Ramos (cell line): ENCODE measurements around the gene SLC8A1.

Experiments
- in situ Hi-C: fragments of 300-500 bp; cut with MboI; formaldehyde crosslinking; loops from one replicate; pipeline ENCODE4 v1.14.3; 2022; ENCODE audit warnings: low sequenced_read_pairs; ENCODE audit not compliant: unreplicated experiment

SLC8A1 gene

DNA sequence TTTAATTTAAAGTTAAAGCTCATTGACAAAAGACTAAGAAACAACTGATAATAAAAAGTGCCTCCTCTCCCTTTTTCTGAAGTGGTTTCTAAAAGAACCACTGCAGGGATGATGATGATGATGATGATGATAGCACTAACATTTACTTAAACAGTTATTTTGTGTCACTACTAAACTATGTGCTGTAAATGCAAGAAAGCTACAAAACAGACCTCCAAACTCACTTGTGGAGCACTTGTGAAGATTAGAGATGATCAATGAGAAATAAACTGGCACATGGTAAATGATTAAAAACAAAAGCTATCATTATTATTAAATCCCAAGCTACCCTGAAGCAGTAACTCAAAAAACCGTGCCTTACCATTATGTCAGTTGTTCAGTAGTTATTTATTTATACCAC lies 88.7 kb downstream of the SLC8A1 start:
- in situ Hi-C loops: no loop called here

DNA sequence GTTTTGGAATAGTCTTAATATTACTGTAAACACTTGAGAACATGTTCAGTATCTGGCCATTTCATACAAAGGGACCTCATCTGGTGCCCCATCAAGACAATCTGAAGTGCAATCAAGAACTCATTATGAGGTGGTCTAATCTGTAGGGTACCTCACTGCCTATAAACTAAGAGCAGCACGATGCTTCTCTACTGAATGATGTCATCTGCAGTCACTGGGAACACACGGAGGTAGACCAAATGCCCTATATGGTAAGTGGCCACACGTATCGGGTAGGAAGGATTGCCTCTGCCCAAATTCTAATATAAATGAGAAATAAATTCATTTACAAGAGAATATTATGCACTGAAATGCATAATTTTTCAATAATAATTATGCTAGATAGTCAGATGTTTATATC lies 90.4 kb downstream of the SLC8A1 start:
- in situ Hi-C loops: no loop called here

DNA sequence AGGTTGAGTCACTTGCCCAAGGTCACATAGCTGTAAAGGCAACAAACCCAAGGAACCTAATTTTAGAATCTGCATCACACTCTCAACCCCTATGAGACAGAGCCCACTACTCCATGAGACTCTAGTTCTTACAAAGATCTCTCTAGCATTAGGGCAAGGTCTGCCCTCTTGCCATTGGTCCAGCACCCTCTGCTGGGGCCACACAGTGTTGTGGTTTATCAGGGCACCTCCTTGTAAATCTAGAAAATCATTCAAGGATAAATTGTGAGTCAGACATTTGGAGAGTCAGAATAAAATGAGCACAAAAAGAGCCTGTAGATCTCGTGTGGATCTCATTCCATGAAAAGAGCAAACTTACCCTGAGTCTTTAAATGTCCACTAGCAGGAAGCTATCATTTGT lies 91.2 kb downstream of the SLC8A1 start:
- in situ Hi-C loops: no loop called here

DNA sequence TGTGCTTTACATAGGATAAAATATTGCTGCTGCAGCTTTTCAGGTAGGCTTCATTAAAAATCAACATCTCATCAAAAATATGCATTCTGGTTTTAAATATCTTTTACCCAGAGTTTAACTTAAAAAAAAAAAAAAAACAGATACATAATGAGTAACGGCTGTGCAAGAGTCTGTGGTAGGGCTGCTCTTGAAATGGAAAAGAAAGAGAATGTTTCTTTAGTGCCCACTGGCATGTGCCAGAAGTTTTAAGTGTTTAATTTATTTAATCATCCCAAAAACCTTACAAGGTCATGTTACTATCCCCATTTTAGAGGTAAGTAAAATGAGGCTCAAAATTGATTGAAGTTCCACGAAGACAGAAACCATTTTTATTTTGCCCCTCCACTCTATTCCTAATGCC lies 92.1 kb downstream of the SLC8A1 start:
- in situ Hi-C loops: no loop called here

DNA sequence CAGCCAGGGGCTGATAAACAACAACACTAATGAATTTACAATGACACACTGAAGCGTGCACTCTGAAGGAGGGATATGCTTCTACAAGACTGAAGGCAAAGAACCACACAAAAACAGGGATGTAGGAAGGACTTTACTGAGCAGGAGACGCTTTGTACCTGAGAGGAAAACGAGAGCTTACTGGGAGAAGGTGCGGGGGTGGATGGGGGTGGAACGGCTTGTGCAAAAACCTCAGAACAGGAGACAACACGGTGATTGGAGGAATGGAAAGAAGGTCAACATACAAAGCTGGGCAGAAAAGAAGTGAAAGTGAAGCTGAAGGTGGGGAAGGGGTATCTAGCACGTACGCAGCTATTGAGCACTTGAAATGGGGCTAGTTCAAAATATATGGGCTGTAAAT lies 93.1 kb downstream of the SLC8A1 start:
- in situ Hi-C loops: no loop called here

DNA sequence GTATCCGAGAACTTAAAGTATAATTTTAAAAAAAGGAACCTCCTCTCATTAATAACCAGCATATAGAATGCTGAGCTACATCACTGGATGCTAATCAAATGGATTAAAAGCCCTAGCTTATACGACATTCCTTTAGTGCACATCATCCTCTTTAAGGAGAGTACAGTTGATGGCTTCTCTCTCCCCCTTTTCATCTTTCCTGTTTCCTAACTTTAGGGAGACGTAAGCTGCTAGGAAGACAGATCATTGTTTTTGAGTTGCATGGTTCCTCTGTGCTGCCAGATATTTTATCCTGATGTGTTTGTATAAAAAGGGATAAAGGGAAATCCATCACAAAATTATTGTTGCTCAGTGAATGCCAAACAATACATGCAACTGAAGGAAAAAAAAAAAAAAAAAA lies 94.2 kb downstream of the SLC8A1 start:
- in situ Hi-C loops: no loop called here

DNA sequence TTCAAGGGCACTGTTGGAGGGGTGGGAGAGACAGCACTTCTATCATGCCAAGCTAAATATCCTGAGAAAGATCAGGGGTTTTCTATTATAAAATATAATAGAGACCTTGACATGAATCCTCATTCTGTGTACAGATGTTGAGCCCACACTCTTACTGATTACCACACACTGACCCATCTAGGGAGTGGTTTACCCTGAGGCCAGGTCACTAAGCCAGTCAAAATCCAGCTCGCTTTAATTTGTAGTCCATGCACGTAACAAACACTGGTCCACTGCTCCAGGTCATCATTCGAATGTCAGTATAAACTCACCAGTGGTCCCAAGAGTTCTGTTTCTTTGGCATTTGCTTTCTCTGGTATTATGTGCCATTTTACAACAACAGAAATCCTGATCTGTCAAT lies 96.4 kb downstream of the SLC8A1 start:
- in situ Hi-C loops: no loop called here

DNA sequence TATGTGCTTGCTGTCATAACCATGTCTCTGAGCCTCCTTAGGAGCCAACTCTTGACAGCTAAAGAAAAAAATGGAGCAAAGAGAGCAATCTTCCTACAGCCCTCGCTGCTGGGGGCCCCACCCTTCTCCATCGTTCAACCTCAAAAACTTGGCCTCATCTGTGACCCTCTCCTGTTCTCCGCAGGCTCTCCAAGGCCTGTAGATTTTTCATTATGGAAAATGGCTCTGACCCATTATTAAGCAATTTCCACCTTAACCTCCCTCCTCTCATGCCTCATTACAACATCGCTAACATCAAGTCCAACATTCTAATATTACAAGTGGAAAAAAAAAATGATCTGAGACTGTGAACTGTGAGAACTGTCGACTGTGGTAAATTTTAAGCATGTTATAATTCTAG lies 98.7 kb downstream of the SLC8A1 start:
- in situ Hi-C loops: no loop called here

DNA sequence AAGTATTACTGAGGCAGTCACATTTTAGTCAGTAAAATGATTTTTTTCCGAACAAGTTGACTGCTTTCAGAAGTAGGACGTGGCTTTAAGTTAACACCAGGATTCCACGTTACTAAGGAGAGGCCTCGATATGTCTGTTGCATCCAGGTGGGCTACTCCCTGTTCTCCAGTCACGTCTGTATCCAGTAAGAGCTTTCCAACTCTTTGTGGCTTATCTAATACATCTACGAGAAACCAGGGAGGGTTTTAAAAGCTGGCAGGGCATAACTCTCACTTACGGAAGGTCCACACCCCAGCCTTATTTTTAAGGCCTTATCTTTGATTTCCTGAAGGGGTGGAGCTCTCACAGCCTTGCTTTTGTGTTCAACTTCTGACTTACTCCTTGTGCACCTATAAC lies 99.2 kb downstream of the SLC8A1 start:
- in situ Hi-C loops: no loop called here

DNA sequence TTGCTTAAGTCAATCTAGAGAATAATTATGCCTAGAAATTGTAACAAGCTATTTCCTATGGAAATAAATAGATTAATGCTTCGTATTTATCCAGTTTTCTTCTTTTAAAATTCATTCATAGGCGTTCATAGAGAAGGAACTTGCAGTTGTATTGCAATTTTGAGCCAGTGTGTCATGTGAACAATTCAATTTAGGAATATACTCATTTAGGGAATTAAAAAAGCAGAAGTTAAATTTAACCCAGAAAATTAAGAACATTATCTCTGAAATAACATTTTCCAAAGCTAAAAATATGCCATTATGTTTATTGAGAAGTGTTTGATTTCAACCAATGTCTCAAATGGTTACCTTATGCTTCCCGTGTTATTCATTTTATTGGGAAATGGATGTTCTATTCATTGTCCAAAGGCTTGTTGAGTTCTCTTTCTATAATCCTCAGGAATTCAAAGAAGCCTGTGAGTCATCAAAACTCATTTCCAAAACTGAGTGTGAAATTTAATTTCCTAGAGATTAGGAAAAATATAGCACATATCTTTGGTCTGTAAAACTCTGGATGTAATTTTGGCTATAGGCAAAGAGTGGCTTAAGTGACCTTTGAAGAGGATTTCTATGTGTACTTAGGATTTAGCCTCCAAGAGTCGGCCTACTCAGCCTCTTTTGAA lies 99.7 kb downstream of the SLC8A1 start:
- in situ Hi-C loops: no loop called here

DNA sequence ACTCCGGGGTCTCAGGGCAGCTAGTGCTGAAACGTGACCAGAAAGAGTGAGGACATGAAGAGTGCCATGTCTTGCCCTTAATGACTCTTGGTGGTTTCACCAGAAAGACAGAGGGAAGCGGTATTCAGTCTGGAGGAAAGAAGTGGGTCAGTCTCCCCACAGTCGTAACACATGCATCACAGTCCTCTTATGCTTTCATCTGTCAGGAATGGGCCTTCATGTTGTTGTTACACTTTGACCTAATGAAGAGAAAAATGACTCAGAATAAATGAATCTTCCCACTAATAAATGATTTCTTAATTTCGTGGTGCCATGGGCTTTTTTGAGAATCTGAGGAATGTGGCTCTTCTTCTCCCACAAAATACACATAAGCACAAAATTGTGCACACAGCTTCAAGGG lies 103.2 kb downstream of the SLC8A1 start:
- in situ Hi-C loops: no loop called here

DNA sequence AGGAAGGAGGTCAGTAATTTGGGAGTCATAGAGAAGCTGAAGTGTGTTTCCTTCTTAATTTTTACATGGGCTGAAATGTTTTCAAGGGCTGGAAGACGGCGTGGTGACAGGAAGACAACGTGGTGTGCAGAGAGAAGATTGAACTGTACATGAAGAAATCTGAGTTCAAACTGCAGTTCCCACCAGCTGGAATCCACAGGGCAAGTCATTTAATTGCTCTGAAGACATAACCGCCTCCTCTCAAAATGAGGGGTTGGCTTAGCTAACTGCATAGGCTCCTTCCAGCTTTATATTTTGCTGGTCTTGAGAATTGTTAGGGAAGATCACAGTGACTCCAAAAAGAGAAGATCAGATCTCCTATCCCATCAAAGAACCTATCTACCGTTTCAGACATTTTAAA lies 103.9 kb downstream of the SLC8A1 start:
- in situ Hi-C loops: no loop called here

DNA sequence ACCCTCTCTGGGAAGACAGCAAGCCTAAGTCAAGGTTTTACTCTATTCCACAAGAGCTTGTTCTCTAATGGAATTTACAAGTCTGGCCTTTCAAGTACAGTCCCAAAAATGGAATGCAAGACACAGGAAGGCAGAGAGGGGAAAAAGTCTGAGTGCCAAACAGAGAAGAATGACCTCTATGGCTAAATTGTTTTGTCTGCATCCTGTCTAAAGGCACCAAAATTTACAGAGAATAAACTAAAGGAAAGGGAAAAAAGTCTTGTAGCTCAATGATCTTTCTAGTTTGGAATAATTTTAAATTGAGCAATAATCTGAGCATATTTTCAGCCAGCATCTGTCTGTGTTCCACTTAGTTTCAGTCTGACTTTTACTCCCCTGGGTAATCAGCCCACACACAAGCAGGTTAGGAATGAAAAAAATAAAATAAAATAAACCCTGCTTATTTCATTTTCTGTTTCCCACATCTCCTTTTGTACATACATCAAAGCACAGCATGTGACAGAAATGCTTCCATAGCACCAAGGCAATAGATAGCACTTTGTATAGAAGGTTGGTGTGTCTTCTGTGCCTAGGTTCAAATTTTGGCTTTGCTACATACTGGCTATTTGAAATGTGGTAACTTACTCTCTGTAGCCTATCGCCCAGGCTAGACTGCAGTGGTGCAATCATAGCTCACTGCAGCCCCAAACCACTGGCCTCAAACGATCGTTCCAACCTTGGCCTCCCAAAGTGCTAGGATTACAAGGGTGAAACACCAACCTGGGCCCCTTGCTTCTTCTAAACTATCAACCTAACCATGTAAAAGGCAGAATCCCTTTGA lies 105.1 kb downstream of the SLC8A1 start:
- in situ Hi-C loops: no loop called here

DNA sequence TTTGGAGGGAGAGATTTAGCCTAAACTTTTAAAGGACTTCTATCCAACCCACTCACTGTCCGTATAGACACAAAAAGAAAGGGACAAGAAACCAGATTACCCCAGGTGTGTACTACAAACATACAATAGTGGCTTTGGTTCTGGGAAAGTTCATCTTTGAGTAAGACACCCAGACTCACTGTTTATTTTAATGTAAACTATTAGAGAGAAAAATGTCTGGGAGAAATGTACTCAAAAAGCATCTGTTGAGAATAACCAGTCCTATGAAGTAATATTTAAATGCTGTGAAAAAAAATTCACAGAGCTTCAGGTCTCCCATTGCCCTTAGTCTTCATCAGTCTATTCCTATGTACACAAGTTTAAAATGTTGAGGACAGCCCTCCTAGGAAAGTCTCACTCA lies 107.5 kb downstream of the SLC8A1 start:
- in situ Hi-C loops: no loop called here

DNA sequence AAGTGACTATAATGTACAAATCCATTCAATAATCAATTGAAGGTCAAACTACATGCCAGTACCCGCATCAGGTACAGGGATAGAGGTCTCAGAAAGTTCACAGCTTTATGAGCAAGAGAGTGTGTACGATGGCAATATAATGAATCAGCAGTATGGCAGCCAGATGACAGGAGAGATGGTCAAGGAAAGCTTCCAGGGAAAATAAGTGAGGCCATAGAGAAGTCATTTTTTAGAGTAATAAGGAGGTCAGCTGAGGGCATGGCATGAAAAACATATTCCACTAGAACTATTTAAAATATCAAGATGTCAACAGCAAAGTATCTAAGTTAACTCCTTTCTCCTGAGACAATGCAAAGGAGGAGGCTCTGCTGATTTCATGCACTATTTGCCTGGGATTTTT lies 108.0 kb downstream of the SLC8A1 start:
- in situ Hi-C loops: no loop called here

DNA sequence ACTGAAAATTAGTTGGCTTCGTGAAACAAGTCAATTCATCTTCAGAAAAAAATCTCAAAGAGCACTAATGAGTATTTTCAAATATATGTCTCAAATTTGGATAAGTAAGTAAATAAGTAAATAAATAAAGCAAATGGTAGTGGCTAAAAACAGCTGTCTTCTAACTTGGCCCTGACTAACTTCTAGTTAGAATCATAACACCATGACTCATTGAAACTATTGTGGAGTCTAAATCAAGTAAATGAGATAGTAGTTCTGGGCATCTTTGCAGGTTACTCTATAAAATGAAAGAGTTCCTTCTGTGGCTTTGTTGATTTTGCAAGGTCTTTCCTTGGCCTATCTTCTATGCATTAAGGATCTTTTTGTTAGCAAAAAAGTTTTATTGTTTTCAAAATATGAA lies 110.7 kb downstream of the SLC8A1 start:
- in situ Hi-C loops: no loop called here

DNA sequence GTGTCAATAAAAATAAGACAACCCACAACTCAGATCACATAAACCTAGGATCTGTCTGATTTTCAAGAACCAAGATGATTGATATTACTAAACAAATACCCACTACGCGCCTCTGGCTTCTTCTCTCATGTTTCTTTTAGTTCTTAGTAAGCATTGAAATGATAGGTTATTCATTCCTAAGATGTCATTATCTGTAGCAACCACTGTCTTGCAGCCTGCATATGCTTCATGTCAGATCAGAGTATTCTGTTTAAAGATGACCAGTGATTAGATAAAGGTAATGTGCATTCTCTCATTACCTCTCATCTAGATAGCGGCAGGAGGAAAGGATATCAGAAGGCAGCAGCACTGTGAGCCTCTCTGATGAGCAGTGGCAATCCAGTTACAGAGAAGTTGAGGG lies 112.9 kb downstream of the SLC8A1 start:
- in situ Hi-C loops: no loop called here

DNA sequence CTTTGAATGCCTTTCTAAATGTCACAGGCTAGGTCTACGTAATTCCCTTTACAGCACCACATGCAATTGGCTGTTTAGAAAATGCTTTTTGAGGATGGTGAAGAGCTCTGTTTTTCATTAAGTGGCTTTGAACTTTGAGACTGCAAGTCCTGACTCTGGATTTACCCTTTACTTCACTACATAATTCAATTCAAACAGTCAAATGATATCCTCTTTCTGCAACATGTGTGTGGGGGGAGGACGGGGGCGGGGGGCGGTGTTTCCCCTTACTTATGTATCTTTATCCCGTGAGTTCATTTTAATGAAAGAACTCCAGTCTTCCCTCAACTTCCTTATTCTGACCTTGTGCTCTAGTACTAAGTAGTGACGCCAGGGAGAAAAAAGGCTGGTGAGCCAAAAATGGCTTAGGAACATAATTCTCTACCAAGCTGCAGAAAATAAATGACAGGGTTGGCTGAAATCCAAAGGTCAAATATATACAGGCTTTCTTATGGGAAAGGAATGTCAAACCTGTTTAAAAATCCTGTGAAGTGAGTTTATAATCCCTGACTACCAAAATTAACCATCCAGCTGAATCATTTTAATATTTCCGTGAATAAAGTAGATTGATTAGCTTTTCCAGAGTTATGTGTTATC lies 119.6 kb downstream of the SLC8A1 start:
- in situ Hi-C loops: no loop called here

DNA sequence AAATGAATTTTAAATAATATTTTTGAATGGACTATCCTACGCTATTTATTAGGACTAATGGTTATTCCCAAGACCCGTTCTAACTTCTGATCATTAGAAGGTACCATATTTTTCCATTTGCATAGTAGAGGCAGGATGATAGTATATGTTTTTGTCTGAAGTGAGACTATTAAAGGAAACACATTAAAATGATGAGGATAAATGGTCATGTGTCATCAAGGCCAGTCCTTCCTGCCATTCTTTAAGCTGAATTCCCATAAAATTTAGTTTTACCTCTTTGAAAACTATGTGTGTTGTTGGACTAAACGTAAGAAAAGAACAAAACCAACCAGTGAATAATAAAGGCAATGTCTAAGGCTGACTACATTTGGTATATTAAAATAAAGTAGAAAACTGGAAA lies 121.8 kb downstream of the SLC8A1 start:
- in situ Hi-C loops: no loop called here

DNA sequence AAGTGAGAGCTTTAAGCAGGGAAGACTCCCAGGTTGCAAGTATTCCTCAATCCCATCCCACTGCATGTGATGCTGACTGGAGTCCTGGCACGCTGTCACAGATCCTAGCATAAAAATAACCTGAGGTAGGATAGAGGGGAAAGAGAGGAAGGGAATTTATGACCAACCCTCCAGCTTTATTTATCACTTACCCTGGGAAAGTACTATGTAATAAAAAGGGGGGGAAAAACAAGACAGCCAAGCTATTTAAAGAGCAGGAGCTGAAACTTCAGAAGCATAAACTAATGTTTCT lies 122.2 kb downstream of the SLC8A1 start:
- in situ Hi-C loops: no loop called here

DNA sequence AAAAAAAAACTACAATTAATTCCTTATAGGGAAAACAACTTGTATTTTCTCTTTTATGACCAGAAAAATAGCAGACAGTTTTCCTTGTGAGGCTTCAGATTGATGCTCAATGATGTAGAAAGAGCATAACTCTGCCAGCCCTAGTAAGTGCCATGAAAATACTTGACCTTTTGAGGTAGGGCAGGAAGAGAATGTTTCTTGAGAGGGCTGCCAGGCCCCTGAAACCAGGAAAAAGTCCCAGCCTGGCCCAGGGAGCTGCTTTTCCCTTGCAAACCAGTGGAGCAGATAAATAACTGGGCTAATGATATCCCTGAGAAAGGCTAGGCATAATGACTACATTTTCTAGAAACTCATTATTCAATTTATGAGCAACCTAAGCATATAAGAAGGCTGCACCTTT lies 126.8 kb downstream of the SLC8A1 start:
- in situ Hi-C loops: no loop called here

DNA sequence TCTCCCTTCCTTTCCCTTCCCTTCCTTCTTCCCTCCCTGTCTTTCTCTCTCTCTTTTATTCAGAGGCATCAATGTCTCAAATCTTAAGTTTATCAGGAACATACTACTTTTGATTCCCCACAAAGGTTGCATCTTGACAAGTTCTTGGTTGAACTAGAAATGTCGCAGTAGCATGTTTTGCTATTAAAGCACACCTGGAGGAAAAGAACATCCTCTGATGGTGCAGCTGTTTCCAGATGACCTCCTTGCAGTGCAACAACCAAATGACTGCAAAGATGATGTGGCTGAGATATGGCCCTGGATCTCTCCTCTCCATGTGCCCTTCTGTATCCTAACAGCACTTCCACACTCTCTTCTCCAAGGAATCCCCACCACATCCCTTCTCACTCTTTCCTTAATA lies 127.2 kb downstream of the SLC8A1 start:
- in situ Hi-C loops: no loop called here
